ENCODE data around the gene RERE.
A peak's percentile ranks its signal among the peaks of the same experiment; 100 is the strongest.

Gene RERE

GRCh38 chr1:8527941-8528340, 289.5 kb downstream of the RERE start:
- Histone ChIP-seq H4K20me1 (ENCODE audit: control insufficient read depth, insufficient read depth, low read depth, low read length) (no peaks in the 10 kb centered on the region), H3K27ac (ENCODE audit: low read depth, low read length) (peak overlapping the region; percentile 98), H3K36me3 (ENCODE audit: control insufficient read depth, low read length) (peaks cover 10% of the 10 kb centered on the region), H3K4me3 (ENCODE audit: low read length) (no peak overlapping the region), H3K4me1 (ENCODE audit: control insufficient read depth, low read length) (peaks cover 97% of the 10 kb centered on the region), H3K9me3 (ENCODE audit: control insufficient read depth, insufficient read depth, low read length) (no peaks in the 10 kb centered on the region), H3K79me2 (ENCODE audit: control insufficient read depth, low read length) (peaks cover 43% of the 10 kb centered on the region), H3K9me2 (replicated peaks; ENCODE audit: control insufficient read depth, low read length) (no peaks in the 10 kb centered on the region), H3K27me3 (ENCODE audit: control insufficient read depth, low read length) (no peaks in the 10 kb centered on the region), H3K4me2 (ENCODE audit: low read length) (peak overlapping the region; percentile 39), H3F3A (ENCODE audit: control insufficient read depth, insufficient read depth) (peaks cover 58% of the 10 kb centered on the region)
- TF ChIP-seq CTCF (IDR thresholded peaks at IDR 0.05; ENCODE audit: low read depth, low read length, poor library complexity, severe bottlenecking) (no peak), EZH2phosphoT487 (IDR thresholded peaks at IDR 0.05; ENCODE audit: borderline replicate concordance, low read length) (no peak)

- Histone ChIP-seq H3K36me3 (ENCODE audit: control insufficient read depth, low read length) (peaks cover 23% of the 10 kb centered on the region), H3K9me3 (ENCODE audit: control insufficient read depth, insufficient read depth, low read length) (no peaks in the 10 kb centered on the region), H3K27me3 (ENCODE audit: control insufficient read depth, low read length) (no peaks in the 10 kb centered on the region), H3F3A (ENCODE audit: control insufficient read depth, insufficient read depth) (peaks cover 48% of the 10 kb centered on the region), H3K4me3 (ENCODE audit: low read length) (peak overlapping the region; percentile 93), H3K9me2 (replicated peaks; ENCODE audit: control insufficient read depth, low read length) (no peaks in the 10 kb centered on the region), H4K20me1 (ENCODE audit: control insufficient read depth, insufficient read depth, low read depth, low read length) (no peaks in the 10 kb centered on the region), H3K4me2 (ENCODE audit: low read length) (peak overlapping the region; percentile 98), H3K27ac (ENCODE audit: low read depth, low read length) (peak overlapping the region; percentile 98), H3K4me1 (ENCODE audit: control insufficient read depth, low read length) (peaks cover 97% of the 10 kb centered on the region), H3K79me2 (ENCODE audit: control insufficient read depth, low read length) (peaks cover 65% of the 10 kb centered on the region)
- TF ChIP-seq CTCF (IDR thresholded peaks at IDR 0.05; ENCODE audit: low read depth, low read length, poor library complexity, severe bottlenecking) (no peak), EZH2phosphoT487 (IDR thresholded peaks at IDR 0.05; ENCODE audit: borderline replicate concordance, low read length) (no peak)
These were observed 291.7 kb downstream of the RERE start for GRCh38 chr1:8525558-8526275.

- peaks cover 70% of the 10 kb centered on the region for H3K79me2 ChIP-seq (ENCODE audit: control insufficient read depth, low read length)
- peak overlapping the region; percentile 93 for H3K4me3 ChIP-seq (ENCODE audit: low read length)
- TF ChIP-seq CTCF (IDR thresholded peaks at IDR 0.05; ENCODE audit: low read depth, low read length, poor library complexity, severe bottlenecking), result no peak
- TF ChIP-seq EZH2phosphoT487 (IDR thresholded peaks at IDR 0.05; ENCODE audit: borderline replicate concordance, low read length), result no peak
- no peaks in the 10 kb centered on the region for H3K9me3 ChIP-seq (ENCODE audit: control insufficient read depth, insufficient read depth, low read length)
- H3K36me3 ChIP-seq (ENCODE audit: control insufficient read depth, low read length), result peaks cover 25% of the 10 kb centered on the region
- peaks cover 45% of the 10 kb centered on the region for H3F3A ChIP-seq (ENCODE audit: control insufficient read depth, insufficient read depth)
- peak overlapping the region; percentile 98 for H3K4me2 ChIP-seq (ENCODE audit: low read length)
- no peaks in the 10 kb centered on the region for H3K9me2 ChIP-seq (replicated peaks; ENCODE audit: control insufficient read depth, low read length)
- H3K4me1 ChIP-seq (ENCODE audit: control insufficient read depth, low read length), result peaks cover 99% of the 10 kb centered on the region
- no peaks in the 10 kb centered on the region for H4K20me1 ChIP-seq (ENCODE audit: control insufficient read depth, insufficient read depth, low read depth, low read length)
- H3K27ac ChIP-seq (ENCODE audit: low read depth, low read length), result peak overlapping the region; percentile 98
- H3K27me3 ChIP-seq (ENCODE audit: control insufficient read depth, low read length), result no peaks in the 10 kb centered on the region
These were observed 292.3 kb downstream of the RERE start for GRCh38 chr1:8525216-8525557.
